Liver (tissue), 9 donors: ENCODE data around the gene TANC2. TPM values are rescaled to one million over a fixed set of nuclear protein-coding genes. Genes with fewer than 3 reads are reported as not detected.

Experiments
- DNase-seq: peaks from one replicate; pipeline ENCODE4 v3.0.0-alpha.2; 2017; ENCODE audit warnings: low spot score
- H3K27ac ChIP-seq, 2 donors: one replicate each; pipeline ENCODE4 v1.7.0; 2013; ENCODE audit warnings: inconsistent platforms in 2 of 2, low read length in 2 of 2, control low read depth in 1 of 2, low read depth in 1 of 2, mild to moderate bottlenecking in 1 of 2
- H3K27me3 ChIP-seq, 4 donors: one replicate each; pipeline versions ENCODE4 v1.6.1 to v1.7.0; 2013; ENCODE audit warnings: low read length in 3 of 4, inconsistent platforms in 1 of 4, mild to moderate bottlenecking in 1 of 4, moderate library complexity in 1 of 4; ENCODE audit not compliant: control insufficient read depth in 4 of 4, insufficient read depth in 4 of 4
- H3K36me3 ChIP-seq, 4 donors: one replicate each; pipeline versions ENCODE4 v1.6.1 to v1.7.0; 2013; ENCODE audit warnings: low read length in 3 of 4, mild to moderate bottlenecking in 3 of 4, low read depth in 1 of 4, moderate library complexity in 1 of 4; ENCODE audit not compliant: control insufficient read depth in 4 of 4, insufficient read depth in 3 of 4
- H3K4me1 ChIP-seq, 4 donors: one replicate each; pipeline versions ENCODE4 v1.6.1 to v1.7.0; 2013; ENCODE audit warnings: low read length in 3 of 4, mild to moderate bottlenecking in 3 of 4, moderate library complexity in 1 of 4; ENCODE audit not compliant: control insufficient read depth in 4 of 4, insufficient read depth in 4 of 4
- H3K4me3 ChIP-seq, 3 donors: one replicate each; pipeline versions ENCODE4 v1.6.1 to v1.7.0; 2013; ENCODE audit warnings: low read length in 3 of 3, control low read depth in 1 of 3, low read depth in 1 of 3, mild to moderate bottlenecking in 1 of 3
- H3K9ac ChIP-seq, 2 donors: one replicate each; pipeline ENCODE4 v1.7.0; 2013; ENCODE audit warnings: low read length in 2 of 2, mild to moderate bottlenecking in 2 of 2, moderate library complexity in 2 of 2, control low read depth in 1 of 2, low read depth in 1 of 2
- H3K9me3 ChIP-seq, 4 donors: one replicate each; pipeline versions ENCODE4 v1.6.1 to v1.7.0; 2013; ENCODE audit warnings: low read length in 3 of 4; ENCODE audit not compliant: control insufficient read depth in 4 of 4
- ATF3 ChIP-seq: IDR thresholded peaks from 2 replicates; pipeline ENCODE4 v1.6.1; 2016; ENCODE audit warnings: antibody characterized with exemption
- CTCF ChIP-seq: fragments of 150-350 bp; IDR thresholded peaks from 2 replicates; pipeline ENCODE4 v1.5.1; 2017; ENCODE audit warnings: improper control_type of control experiment, low read depth, low read length; ENCODE audit not compliant: missing input control
- EGR1 ChIP-seq, 2 donors: IDR thresholded peaks; 2 replicates each; pipeline ENCODE4 v1.6.1; 2016 to 2018; ENCODE audit warnings: antibody characterized with exemption in 2 of 2, low read depth in 2 of 2
- FOXA1 ChIP-seq: IDR thresholded peaks from 2 replicates; pipeline ENCODE4 v1.6.1; 2016; ENCODE audit warnings: antibody characterized with exemption
- FOXA2 ChIP-seq: IDR thresholded peaks from 2 replicates; pipeline ENCODE4 v1.6.1; 2016; ENCODE audit warnings: antibody characterized with exemption
- GABPA ChIP-seq, 2 donors: IDR thresholded peaks in 1 of 2; conservative IDR thresholded peaks in 1 of 2; 2 replicates each; pipeline ENCODE4 v1.6.1; 2016; ENCODE audit warnings: antibody characterized with exemption in 2 of 2, mild to moderate bottlenecking in 1 of 2, moderate library complexity in 1 of 2
- HNF4A ChIP-seq, 2 donors: conservative IDR thresholded peaks; 2 replicates each; pipeline ENCODE4 v1.6.1; 2016; ENCODE audit warnings: antibody characterized with exemption in 2 of 2, mild to moderate bottlenecking in 2 of 2
- HNF4G ChIP-seq: IDR thresholded peaks from 2 replicates; pipeline ENCODE4 v1.6.1; 2016; ENCODE audit warnings: antibody characterized with exemption
- MAX ChIP-seq: IDR thresholded peaks from 2 replicates; pipeline ENCODE4 v1.6.1; 2016; ENCODE audit warnings: antibody characterized with exemption
- NR2F2 ChIP-seq: IDR thresholded peaks from 2 replicates; pipeline ENCODE4 v1.6.1; 2016; ENCODE audit warnings: antibody characterized with exemption
- RAD21 ChIP-seq, 2 donors: IDR thresholded peaks; 2 replicates each; pipeline ENCODE4 v1.6.1; 2016; ENCODE audit warnings: antibody characterized with exemption in 2 of 2, mild to moderate bottlenecking in 2 of 2
- REST ChIP-seq: IDR thresholded peaks from 2 replicates; pipeline ENCODE4 v1.6.1; 2016; ENCODE audit warnings: antibody characterized with exemption, mild to moderate bottlenecking
- RXRA ChIP-seq, 2 donors: IDR thresholded peaks; 2 replicates each; pipeline ENCODE4 v1.6.1; 2017 to 2018; ENCODE audit warnings: antibody characterized with exemption in 2 of 2, mild to moderate bottlenecking in 1 of 2
- SP1 ChIP-seq: IDR thresholded peaks from 2 replicates; pipeline ENCODE4 v1.6.1; 2018; ENCODE audit warnings: antibody characterized with exemption, mild to moderate bottlenecking
- TAF1 ChIP-seq: conservative IDR thresholded peaks from 2 replicates; pipeline ENCODE4 v1.6.1; 2016; ENCODE audit warnings: antibody characterized with exemption, mild to moderate bottlenecking
- ZBTB33 ChIP-seq: IDR thresholded peaks from 2 replicates; pipeline ENCODE4 v1.6.1; 2016; ENCODE audit warnings: antibody characterized with exemption
- WGBS: extraction: QIAGEN DNeasy Blood & Tissue Kit; methylation state at CpG from one replicate; pipeline ENCODE4 v1.1.7; 2013; 5-methylcytosine and 5-hydroxymethylcytosine counted together
- polyA plus RNA-seq, 2 donors: library from polyadenylated mRNA; stranded (reverse) in 1 of 2; unstranded in 1 of 2; fragments of 200-250 nt in 1 of 2; fragments of >200 nt in 1 of 2; fragmentation: Nextera tagmentation in 1 of 2; extraction: Ambion mirVana in 1 of 2; gene quantifications; one replicate each; pipeline versions ENCODE4 v1.2.1 to v1.2.3, GENCODE V29; 2013 to 2015
- total RNA-seq, 2 donors: library from RNA; depleted of rRNA; stranded (reverse); fragments of >200 nt; gene quantifications; one replicate each; pipeline ENCODE4 v1.2.3, GENCODE V29; 2014
- donor health status: healthy.
- donor health status: healthy.
- donor health status: healthy.
- donor health status: healthy.
- donor health status: healthy.

Gene TANC2
- total and polyA plus RNA-seq, 4 donors = 1.2 to 7.7 (median 4.1) TPM

GRCh38 chr17:62941358-62941991, 24.6 kb upstream of the TANC2 start:
- 73% methylated on average over 4 of the region's 4 CpGs for WGBS
- H3K36me3 ChIP-seq = no peaks in the 10 kb centered on the region
- TF ChIP-seq GABPA (IDR thresholded peaks at IDR 0.05 in 1 of 2, conservative IDR thresholded peaks at IDR 0.05 in 1 of 2) (no peak), CTCF (no peak), SP1 (no peak), TAF1 (no peak), EGR1 (IDR thresholded peaks at IDR 0.05; ENCODE audit: low read depth in 2 of 2) (no peak), FOXA1 (no peak), HNF4A (conservative IDR thresholded peaks at IDR 0.05) (no peak), FOXA2 (no peak), NR2F2 (no peak), HNF4G (no peak), ATF3 (no peak), MAX (no peak), RXRA (IDR thresholded peaks at IDR 0.05) (no peak), RAD21 (IDR thresholded peaks at IDR 0.05) (no peak), REST (no peak)

GRCh38 chr17:62948370-62948769, 17.7 kb upstream of the TANC2 start:
- H3K4me3 ChIP-seq = no peak overlapping the region
- 89% methylated on average over 1 of the region's 1 CpG for WGBS
- H3K27me3 ChIP-seq = peaks cover 0 to 9% (median 0%) of the 10 kb centered on the region in 4 donors
- DNase-seq = no peak
- no peaks in the 10 kb centered on the region for H3K9me3 ChIP-seq
- H3K36me3 ChIP-seq = no peaks in the 10 kb centered on the region
- TF ChIP-seq ZBTB33 (no peak), TAF1 (no peak)
- no peak overlapping the region for H3K27ac ChIP-seq
- no peak overlapping the region for H3K9ac ChIP-seq
- no peaks in the 10 kb centered on the region for H3K4me1 ChIP-seq

More at GRCh38 chr17:62941358-62941991, 24.6 kb upstream of the TANC2 start:
- H3K9me3 ChIP-seq = peaks cover 0 to 6% (median 3%) of the 10 kb centered on the region in 4 donors
- H3K4me1 ChIP-seq = no peaks in the 10 kb centered on the region
- no peak overlapping the region for H3K4me3 ChIP-seq
- no peak for DNase-seq
- no peak overlapping the region for H3K9ac ChIP-seq
- peaks cover 0 to 10% (median 0%) of the 10 kb centered on the region in 4 donors for H3K27me3 ChIP-seq
- no peak overlapping the region for H3K27ac ChIP-seq
